Glomerular visceral epithelial cell (primary cell): ENCODE data around the gene KLHL17.
"Not testable (repeated sequence)": the region's sequence is repeated elsewhere in the genome, so short reads cannot be mapped to it uniquely, and the experiment has no call there.

Source experiments
- DNase-seq: peaks from one replicate; pipeline ENCODE4 v3.0.0-alpha.2; 2016; ENCODE audit errors: extremely low spot score

The KLHL17 gene

GRCh38 chr1:967466-968343 is 7.3 kb downstream of the KLHL17 start:
- DNase-seq, result no peak

- DNase-seq, result no peak
Observed at GRCh38 chr1:969260-969855, 9.0 kb downstream of the KLHL17 start.

- no peak for DNase-seq
Observed at GRCh38 chr1:970242-970972, 10.0 kb downstream of the KLHL17 start.

GRCh38 chr1:970973-971730 is 10.8 kb downstream of the KLHL17 start:
- no peak for DNase-seq

- DNase-seq, result no peak
Observed at GRCh38 chr1:971751-972506, 11.5 kb downstream of the KLHL17 start.

- no peak for DNase-seq
Observed at GRCh38 chr1:972726-973458, 12.5 kb downstream of the KLHL17 start.

GRCh38 chr1:973459-974292 is 13.3 kb downstream of the KLHL17 start:
- DNase-seq, result no peak

- no peak for DNase-seq
Observed at GRCh38 chr1:974293-974640, 13.9 kb downstream of the KLHL17 start.

- DNase-seq, result no peak
Observed at GRCh38 chr1:974687-975328, 14.4 kb downstream of the KLHL17 start.

- DNase-seq, result no peak
Observed at GRCh38 chr1:975365-975764, 15.0 kb downstream of the KLHL17 start.

- DNase-seq, result peak; percentile 81
Observed at GRCh38 chr1:975896-976683, 15.7 kb downstream of the KLHL17 start.

- DNase-seq, result not testable (repeated sequence)
Observed at GRCh38 chr1:976791-977190, 16.4 kb downstream of the KLHL17 start.

- DNase-seq, result no peak
Observed at GRCh38 chr1:978069-978834, 17.9 kb downstream of the KLHL17 start.

GRCh38 chr1:978835-979743 is 18.7 kb downstream of the KLHL17 start:
- DNase-seq, result no peak

- DNase-seq, result no peak
Observed at GRCh38 chr1:979744-980072, 19.3 kb downstream of the KLHL17 start.

- no peak for DNase-seq
Observed at GRCh38 chr1:980137-980571, 19.8 kb downstream of the KLHL17 start.
